ENCODE data around the gene ZNF506.
A peak's percentile ranks its signal among the peaks of the same experiment; 100 is the strongest.
"Not testable (repeated sequence)": the region's sequence is repeated elsewhere in the genome, so short reads cannot be mapped to it uniquely, and the experiment has no call there.

ZNF506 gene

GRCh38 chr19:19821366-19821951, at the start of gene ZNF506:
TSS of gene ZNF506 (minus strand) at chr19:19821750. CDS start at chr19:19821603, 147 bp downstream.
- peak; percentile 99 for DNase-seq (ENCODE audit: low spot score)

- not testable (repeated sequence) for DNase-seq (ENCODE audit: low spot score)
Observed at GRCh38 chr19:19870086-19870485, 48.5 kb upstream of the ZNF506 start.

GRCh38 chr19:19866611-19867248, 45.2 kb upstream of the ZNF506 start:
- DNase-seq (ENCODE audit: low spot score): peak; percentile 86

GRCh38 chr19:19865750-19866610, 44.4 kb upstream of the ZNF506 start, which contains the start of gene ZNF253:
TSS of gene ZNF253 (plus strand) at chr19:19865882. CDS start at chr19:19865997, 115 bp downstream.
- peak; percentile 98 for DNase-seq (ENCODE audit: low spot score)

GRCh38 chr19:19860756-19861390, 39.3 kb upstream of the ZNF506 start:
- peak; percentile 93 for DNase-seq (ENCODE audit: low spot score)

- peak; percentile 15 for DNase-seq (ENCODE audit: low spot score)
Observed at GRCh38 chr19:19858751-19859150, 37.2 kb upstream of the ZNF506 start.

- DNase-seq (ENCODE audit: low spot score): not testable (repeated sequence)
Observed at GRCh38 chr19:19851740-19852139, 30.2 kb upstream of the ZNF506 start.

- no peak for DNase-seq (ENCODE audit: low spot score)
Observed at GRCh38 chr19:19849056-19849455, 27.5 kb upstream of the ZNF506 start.

- DNase-seq (ENCODE audit: low spot score): no peak
Observed at GRCh38 chr19:19847781-19848180, 26.2 kb upstream of the ZNF506 start.

- DNase-seq (ENCODE audit: low spot score): no peak
Observed at GRCh38 chr19:19835560-19836038, 14.0 kb upstream of the ZNF506 start.

GRCh38 chr19:19826875-19827274, 5.3 kb upstream of the ZNF506 start:
- DNase-seq (ENCODE audit: low spot score): no peak

GRCh38 chr19:19823916-19824315, 2.4 kb upstream of the ZNF506 start:
- DNase-seq (ENCODE audit: low spot score): no peak

GRCh38 chr19:19821976-19822375, 426 bp upstream of the ZNF506 start:
- not testable (repeated sequence) for DNase-seq (ENCODE audit: low spot score)

GRCh38 chr19:19820774-19821320, 703 bp downstream of the ZNF506 start:
- DNase-seq (ENCODE audit: low spot score): peak; percentile 50

GRCh38 chr19:19817357-19817756, 4.2 kb downstream of the ZNF506 start:
- DNase-seq (ENCODE audit: low spot score): no peak

GRCh38 chr19:19816679-19817078, 4.9 kb downstream of the ZNF506 start:
- DNase-seq (ENCODE audit: low spot score): no peak

GRCh38 chr19:19811999-19812398, 9.6 kb downstream of the ZNF506 start:
- not testable (repeated sequence) for DNase-seq (ENCODE audit: low spot score)

- no peak for DNase-seq (ENCODE audit: low spot score)
Observed at GRCh38 chr19:19805480-19805879, 16.1 kb downstream of the ZNF506 start.

GRCh38 chr19:19788015-19788414, 33.5 kb downstream of the ZNF506 start:
- no peak for DNase-seq (ENCODE audit: low spot score)

- not testable (repeated sequence) for DNase-seq (ENCODE audit: low spot score)
Observed at GRCh38 chr19:19785476-19785875, 36.1 kb downstream of the ZNF506 start.

GRCh38 chr19:19782783-19783182, 38.8 kb downstream of the ZNF506 start:
- DNase-seq (ENCODE audit: low spot score): no peak

GRCh38 chr19:19781791-19782190, 39.8 kb downstream of the ZNF506 start:
- DNase-seq (ENCODE audit: low spot score): not testable (repeated sequence)
